ENCODE results near the gene LRP5. TPM values are rescaled to one million over a fixed set of nuclear protein-coding genes. Genes with fewer than 3 reads are reported as not detected.

The LRP5 gene
- total and polyA plus RNA-seq, 2 experiments from 2014 or later, result 26.9 to 51.1 TPM

DNA sequence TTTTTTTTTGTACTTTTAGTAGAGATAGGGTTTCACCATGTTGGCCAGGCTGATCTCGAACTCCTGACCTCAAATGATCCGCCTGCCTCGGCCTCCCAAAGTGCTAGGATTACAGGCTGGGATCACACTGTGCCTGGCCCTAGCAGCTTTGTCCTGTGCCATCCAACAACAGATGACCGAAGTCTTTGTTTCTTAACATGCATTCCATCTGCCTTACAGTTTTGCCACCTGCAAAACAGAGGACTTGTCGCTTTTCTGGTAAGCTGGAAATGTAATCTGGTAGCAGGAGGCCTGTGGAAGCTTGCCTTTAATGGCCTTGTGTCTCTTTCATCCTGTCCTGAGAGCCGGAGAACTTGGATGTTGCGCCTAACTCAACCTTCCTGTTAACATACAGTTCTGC is 89.5 kb downstream of the LRP5 start:
- H3K27ac ChIP-seq (ENCODE audit: low read depth), result no peak overlapping the region
- H3K27me3 ChIP-seq (ENCODE audit: insufficient read depth), result no peaks in the 10 kb centered on the region
- Mint-ChIP-seq H3K4me3 (no peak overlapping the region), H3K9me3 (no peaks in the 10 kb centered on the region), H3K27me3 (ENCODE audit: insufficient read depth, low read depth, poor library complexity) (peaks cover 5% of the 10 kb centered on the region), H3K4me1 (no peaks in the 10 kb centered on the region), H3K27ac (no peak overlapping the region), H3K36me3 (ENCODE audit: low read depth) (peaks cover 29% of the 10 kb centered on the region)
- no peaks in the 10 kb centered on the region for H3K79me2 ChIP-seq (replicated peaks; ENCODE audit: insufficient read depth)
- H3K9me2 ChIP-seq (ENCODE audit: insufficient read depth), result no peaks in the 10 kb centered on the region
- H2AFZ ChIP-seq, result no peak overlapping the region
- no peak overlapping the region for H3K4me3 ChIP-seq
- no peak for ATAC-seq
- no peak for TF ChIP-seq STAT1 (IDR thresholded peaks at IDR 0.05; ENCODE audit: unreplicated experiment)
- TF ChIP-seq ZNF331 (CRISPR knock-in tag; IDR thresholded peaks at IDR 0.05; ENCODE audit: low read depth), result no peak
- TF ChIP-seq, protein P1, sequence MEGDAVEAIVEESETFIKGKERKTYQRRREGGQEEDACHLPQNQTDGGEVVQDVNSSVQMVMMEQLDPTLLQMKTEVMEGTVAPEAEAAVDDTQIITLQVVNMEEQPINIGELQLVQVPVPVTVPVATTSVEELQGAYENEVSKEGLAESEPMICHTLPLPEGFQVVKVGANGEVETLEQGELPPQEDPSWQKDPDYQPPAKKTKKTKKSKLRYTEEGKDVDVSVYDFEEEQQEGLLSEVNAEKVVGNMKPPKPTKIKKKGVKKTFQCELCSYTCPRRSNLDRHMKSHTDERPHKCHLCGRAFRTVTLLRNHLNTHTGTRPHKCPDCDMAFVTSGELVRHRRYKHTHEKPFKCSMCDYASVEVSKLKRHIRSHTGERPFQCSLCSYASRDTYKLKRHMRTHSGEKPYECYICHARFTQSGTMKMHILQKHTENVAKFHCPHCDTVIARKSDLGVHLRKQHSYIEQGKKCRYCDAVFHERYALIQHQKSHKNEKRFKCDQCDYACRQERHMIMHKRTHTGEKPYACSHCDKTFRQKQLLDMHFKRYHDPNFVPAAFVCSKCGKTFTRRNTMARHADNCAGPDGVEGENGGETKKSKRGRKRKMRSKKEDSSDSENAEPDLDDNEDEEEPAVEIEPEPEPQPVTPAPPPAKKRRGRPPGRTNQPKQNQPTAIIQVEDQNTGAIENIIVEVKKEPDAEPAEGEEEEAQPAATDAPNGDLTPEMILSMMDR (conservative IDR thresholded peaks at IDR 0.05; ENCODE audit: low read depth in 2 of 2), result no peak
- no peak for TF ChIP-seq POLR2AphosphoS5 (IDR thresholded peaks at IDR 0.05; ENCODE audit: low read depth)
- no peak for TF ChIP-seq REST (IDR thresholded peaks at IDR 0.05; ENCODE audit: unreplicated experiment)
- no peak for TF ChIP-seq NANOG (IDR thresholded peaks at IDR 0.05; ENCODE audit: borderline replicate concordance)
- TF ChIP-seq EZH2 (IDR thresholded peaks at IDR 0.05; ENCODE audit: low read depth, unreplicated experiment), result no peak
- TF ChIP-seq EZH2phosphoT487 (IDR thresholded peaks at IDR 0.05; ENCODE audit: unreplicated experiment), result no peak
- TF ChIP-seq ZNF462 (CRISPR knock-in tag; IDR thresholded peaks at IDR 0.05), result no peak
- no peak for TF ChIP-seq ZNF114 (CRISPR knock-in tag; IDR thresholded peaks at IDR 0.05)
- no peak for TF ChIP-seq JUNB (IDR thresholded peaks at IDR 0.05; ENCODE audit: unreplicated experiment)
- TF ChIP-seq CREB1 (CRISPR knock-in tag; IDR thresholded peaks at IDR 0.05; ENCODE audit: low read depth), result no peak
- TF ChIP-seq ETS1 (IDR thresholded peaks at IDR 0.05), result no peak
- H3K4me2 ChIP-seq, result no peak overlapping the region
- no peaks in the 10 kb centered on the region for H3K36me3 ChIP-seq (ENCODE audit: insufficient read depth)
- no peaks in the 10 kb centered on the region for H3K4me1 ChIP-seq (ENCODE audit: insufficient read depth)
- no peaks in the 10 kb centered on the region for H4K20me1 ChIP-seq (replicated peaks; ENCODE audit: insufficient read depth)
- DNase-seq (ENCODE audit: low spot score), result no peak
- H3F3A ChIP-seq (replicated peaks; ENCODE audit: low read depth), result no peaks in the 10 kb centered on the region
